HG03045 (cell line): ENCODE results near the gene TPSD1.
"Not testable (repeated sequence)": the region's sequence is repeated elsewhere in the genome, so short reads cannot be mapped to it uniquely, and the experiment has no call there.

Source experiments
- ATAC-seq: cut with Tn5 transposase; IDR thresholded peaks from one replicate; pipeline ENCODE4 v1.9.1; 2021; ENCODE audit warnings: mild to moderate bottlenecking, moderate library complexity; ENCODE audit not compliant: unreplicated experiment

TPSD1 gene

DNA sequence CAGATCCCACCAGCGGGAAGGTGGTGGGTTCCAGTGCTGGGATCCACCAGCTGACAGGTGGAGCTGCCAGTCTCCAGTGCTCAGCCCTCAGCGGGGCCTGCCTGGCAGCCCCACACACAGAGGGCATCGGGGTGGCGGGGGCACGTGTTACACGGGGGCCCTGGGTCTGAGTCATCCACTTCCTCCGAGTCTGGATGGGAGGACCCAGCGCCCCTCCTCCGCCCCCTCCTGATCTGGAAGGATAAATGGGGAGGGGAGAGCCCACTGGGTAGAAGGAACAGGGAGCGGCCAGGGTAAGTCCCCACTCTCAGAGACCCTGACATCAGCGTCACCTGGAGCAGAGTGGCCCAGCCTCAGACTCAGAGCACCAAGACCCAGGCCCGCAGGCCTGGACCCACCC, 15.4 kb upstream of the TPSD1 start, which contains the start of gene TPSAB1:
Gene TPSAB1 (plus strand): TSS at position 270 of the 400 bp plus-strand sequence. CDS start 234 bp downstream, outside the sequence.
- not testable (repeated sequence) for ATAC-seq

GRCh38 chr16:1241081-1241480, 14.8 kb upstream of the TPSD1 start:
- not testable (repeated sequence) for ATAC-seq

- not testable (repeated sequence) for ATAC-seq
Observed at GRCh38 chr16:1243363-1243762, 12.5 kb upstream of the TPSD1 start.

- ATAC-seq: not testable (repeated sequence)
Observed at GRCh38 chr16:1243907-1244850, 11.7 kb upstream of the TPSD1 start.

DNA sequence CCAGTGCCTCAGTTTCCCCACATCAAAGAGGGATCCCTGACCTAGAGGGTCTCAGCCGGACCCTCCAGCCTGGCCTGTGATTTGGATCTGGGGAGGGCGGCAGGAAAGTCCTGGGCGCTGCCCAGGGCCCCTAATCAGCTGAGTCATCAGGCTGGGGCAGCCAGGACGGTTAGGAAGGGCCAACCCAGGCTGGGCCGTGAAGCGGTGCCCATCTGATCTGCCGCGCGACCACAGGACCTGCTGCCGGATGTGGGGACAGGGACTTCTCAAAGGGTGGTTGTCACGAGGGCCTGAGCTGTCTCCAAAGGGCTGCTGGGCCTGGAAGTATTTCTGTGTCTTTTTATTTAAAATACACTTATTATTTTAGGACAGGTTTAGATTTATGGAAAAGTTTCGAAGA, 11.0 kb upstream of the TPSD1 start:
- no peak for ATAC-seq

GRCh38 chr16:1245452-1246020, 10.3 kb upstream of the TPSD1 start:
- ATAC-seq: no peak

GRCh38 chr16:1247903-1248537, 7.8 kb upstream of the TPSD1 start:
- ATAC-seq: not testable (repeated sequence)

GRCh38 chr16:1249031-1249755, 6.7 kb upstream of the TPSD1 start:
- ATAC-seq: not testable (repeated sequence)

DNA sequence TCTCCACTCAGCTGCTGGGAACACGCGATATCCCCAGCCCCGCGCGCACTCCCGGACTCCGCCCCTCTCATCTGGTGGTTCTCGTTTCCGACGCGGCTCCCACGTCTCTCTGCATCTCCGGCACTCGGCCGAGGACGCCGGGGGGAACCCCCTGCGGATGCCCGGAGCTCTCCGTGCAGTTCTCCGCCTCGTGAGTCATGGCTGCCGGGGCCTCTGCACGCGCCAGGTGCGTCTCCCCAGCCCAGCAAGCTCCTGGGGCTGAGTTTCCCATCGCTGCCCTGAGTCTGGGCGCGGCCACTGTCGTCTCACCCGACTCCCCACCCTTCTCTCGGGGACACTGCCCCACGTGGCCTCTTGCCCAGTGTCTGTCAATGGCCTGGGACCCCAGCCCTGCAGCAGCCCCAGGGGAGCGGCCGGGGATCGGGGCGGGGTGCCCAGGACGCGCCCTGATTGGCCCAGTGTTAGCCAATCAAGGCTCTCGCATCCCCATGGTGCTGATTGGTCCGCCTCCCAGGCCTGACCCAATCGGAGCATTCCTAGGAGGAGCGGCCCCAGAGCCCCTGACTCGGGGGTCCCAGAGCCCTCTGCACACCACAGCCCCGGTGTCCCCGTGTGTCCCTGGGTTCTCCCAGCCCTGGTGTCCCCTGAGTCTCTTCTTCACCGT, 2.0 kb upstream of the TPSD1 start:
- not testable (repeated sequence) for ATAC-seq

DNA sequence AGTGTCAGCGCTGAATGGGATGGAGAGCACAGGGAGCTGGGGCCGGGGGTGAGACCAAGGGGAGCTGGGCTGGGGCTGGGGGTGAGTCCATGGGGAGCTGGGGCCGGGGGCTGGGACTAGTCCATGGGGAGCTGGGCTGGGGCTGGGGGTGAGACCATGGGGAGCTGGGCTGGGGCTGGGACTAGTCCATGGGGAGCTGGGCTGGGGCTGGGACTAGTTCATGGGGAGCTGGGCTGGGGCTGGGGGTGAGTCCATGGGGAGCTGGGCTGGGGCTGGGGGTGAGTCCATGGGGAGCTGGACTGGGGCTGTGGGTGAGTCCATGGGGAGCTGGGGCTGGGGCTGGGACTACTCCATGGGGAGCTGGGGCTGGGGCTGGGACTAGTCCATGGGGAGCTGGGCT, 1.0 kb upstream of the TPSD1 start:
- not testable (repeated sequence) for ATAC-seq

DNA sequence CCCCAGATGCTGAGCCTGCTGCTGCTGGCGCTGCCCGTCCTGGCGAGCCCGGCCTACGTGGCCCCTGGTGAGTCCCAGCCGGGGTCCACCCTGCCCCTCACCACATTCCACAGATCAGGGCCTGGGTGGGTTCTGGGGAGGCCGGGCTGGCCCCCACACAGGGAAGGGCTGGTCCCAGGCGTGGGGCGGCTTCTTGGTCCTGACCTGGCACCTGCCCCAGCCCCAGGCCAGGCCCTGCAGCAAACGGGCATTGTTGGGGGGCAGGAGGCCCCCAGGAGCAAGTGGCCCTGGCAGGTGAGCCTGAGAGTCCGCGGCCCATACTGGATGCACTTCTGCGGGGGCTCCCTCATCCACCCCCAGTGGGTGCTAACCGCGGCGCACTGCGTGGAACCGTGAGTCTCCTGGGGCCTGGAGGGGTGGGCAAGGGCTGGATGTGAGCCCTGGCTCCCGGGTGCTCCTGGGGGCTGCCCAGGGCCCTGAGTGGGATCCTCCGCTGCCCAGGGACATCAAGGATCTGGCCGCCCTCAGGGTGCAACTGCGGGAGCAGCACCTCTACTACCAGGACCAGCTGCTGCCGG, 516 bp downstream of the TPSD1 start:
- ATAC-seq: not testable (repeated sequence)

DNA sequence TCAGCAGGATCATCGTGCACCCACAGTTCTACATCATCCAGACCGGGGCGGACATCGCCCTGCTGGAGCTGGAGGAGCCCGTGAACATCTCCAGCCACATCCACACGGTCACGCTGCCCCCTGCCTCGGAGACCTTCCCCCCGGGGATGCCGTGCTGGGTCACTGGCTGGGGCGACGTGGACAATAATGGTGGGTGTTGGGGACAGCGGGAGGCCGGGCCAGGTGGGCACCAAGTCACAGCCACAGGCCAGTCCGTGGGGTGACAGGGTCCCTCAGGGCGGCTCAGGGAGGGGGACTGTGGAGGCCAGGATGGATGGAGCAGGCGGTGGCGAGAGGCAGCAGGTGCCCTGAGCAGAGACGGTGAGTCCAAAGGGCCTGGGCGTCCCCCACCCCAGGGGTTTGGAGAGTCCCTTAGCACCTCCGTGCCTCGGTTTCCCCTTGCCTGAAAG, 1.0 kb downstream of the TPSD1 start:
- no peak for ATAC-seq

- no peak for ATAC-seq
Observed at GRCh38 chr16:1257561-1258224, 1.8 kb downstream of the TPSD1 start.

DNA sequence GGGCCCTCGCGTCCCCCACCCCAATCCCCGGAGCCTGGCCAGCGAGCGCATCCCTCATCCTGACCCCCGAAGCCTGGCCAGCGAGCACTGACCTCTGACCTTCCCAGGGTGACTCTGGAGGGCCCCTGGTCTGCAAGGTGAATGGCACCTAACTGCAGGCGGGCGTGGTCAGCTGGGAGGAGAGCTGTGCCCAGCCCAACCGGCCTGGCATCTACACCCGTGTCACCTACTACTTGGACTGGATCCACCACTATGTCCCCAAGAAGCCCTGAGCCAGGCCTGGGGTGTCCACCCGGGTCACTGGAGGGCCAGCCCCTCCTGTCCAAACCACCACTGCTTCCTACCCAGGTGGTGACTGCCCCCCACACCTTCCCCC, 2.3 kb downstream of the TPSD1 start:
- ATAC-seq: no peak

- ATAC-seq: no peak
Observed at GRCh38 chr16:1258906-1259759, 3.3 kb downstream of the TPSD1 start.

DNA sequence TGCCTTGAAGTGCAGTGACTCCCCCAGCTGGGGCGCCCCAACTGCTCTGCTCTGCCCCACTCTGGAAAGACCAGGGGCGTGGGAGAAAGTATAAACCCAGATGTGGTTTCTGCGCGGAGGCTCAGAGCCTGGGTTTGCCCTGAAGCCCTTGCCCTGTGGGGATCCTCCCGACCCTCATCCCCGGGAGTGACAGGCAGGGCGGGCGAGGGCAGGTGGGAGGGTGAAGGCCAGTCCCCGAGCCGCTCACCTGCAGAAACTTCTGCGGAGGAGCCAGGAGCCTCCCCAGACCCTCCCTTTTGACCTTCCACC, 3.8 kb downstream of the TPSD1 start:
- no peak for ATAC-seq

- ATAC-seq: no peak
Observed at GRCh38 chr16:1260101-1260680, 4.3 kb downstream of the TPSD1 start.

DNA sequence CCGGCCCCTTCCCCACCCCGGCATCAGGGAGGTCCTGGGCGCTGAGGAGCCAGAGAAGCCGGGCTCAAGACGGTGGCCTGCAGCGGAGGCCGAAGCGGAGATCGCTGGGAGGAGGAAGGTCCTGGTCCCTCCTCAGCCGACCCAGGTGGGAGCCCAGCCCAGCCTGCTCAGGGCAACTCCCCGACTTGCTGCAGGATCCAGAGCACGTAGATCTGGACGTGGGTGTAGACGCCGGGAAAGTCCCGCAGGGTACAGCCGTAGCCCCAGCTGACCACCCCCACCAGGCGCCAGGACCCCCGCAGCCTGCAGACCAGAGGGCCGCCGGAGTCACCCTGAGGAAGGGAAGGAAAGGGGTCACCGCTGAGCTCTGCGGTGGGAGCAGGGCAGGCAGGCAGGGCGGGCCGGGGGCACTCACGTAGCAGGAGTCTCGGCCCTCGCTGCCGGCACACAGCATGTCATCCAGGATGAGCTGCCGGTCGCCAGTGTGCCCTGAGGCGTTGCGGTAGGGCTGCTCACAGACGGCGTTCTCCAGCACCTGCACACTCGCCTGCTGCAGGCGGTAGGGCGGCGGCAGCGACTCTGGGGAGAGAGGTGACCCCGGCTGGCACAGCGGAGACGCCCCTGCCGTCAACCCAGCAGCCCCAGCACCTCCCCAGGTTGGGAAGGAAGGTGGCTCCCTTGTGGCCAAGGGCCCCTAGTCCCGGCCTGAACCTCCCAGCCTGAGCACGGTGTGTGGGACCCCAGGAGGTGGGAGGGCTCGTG, 5.4 kb downstream of the TPSD1 start:
- no peak for ATAC-seq
